ENCODE measurements around the gene CTDSP2.
"Not testable (repeated sequence)": the region's sequence is repeated elsewhere in the genome, so short reads cannot be mapped to it uniquely, and the experiment has no call there.

The CTDSP2 gene

GRCh38 chr12:57846577-57847319 lies at the start of gene CTDSP2:
Gene CTDSP2 (minus strand): TSS chr12:57846729. CDS start chr12:57846435, 294 bp downstream.
- FAIRE-seq: peak; percentile 7

- no peak for FAIRE-seq
Observed at GRCh38 chr12:57896115-57896433, 49.5 kb upstream of the CTDSP2 start.

- FAIRE-seq: no peak
Observed at GRCh38 chr12:57895389-57896114, 49.0 kb upstream of the CTDSP2 start.

GRCh38 chr12:57894399-57895292 lies 48.1 kb upstream of the CTDSP2 start:
- FAIRE-seq: no peak

GRCh38 chr12:57893431-57894353 lies 47.2 kb upstream of the CTDSP2 start:
- FAIRE-seq: peak; percentile 3

GRCh38 chr12:57892232-57892972 lies 45.9 kb upstream of the CTDSP2 start:
- no peak for FAIRE-seq

- no peak for FAIRE-seq
Observed at GRCh38 chr12:57891542-57892228, 45.2 kb upstream of the CTDSP2 start.

GRCh38 chr12:57890191-57891115 lies 43.9 kb upstream of the CTDSP2 start:
- no peak for FAIRE-seq

GRCh38 chr12:57889500-57889989 lies 43.0 kb upstream of the CTDSP2 start:
- no peak for FAIRE-seq

- no peak for FAIRE-seq
Observed at GRCh38 chr12:57888409-57889157, 42.1 kb upstream of the CTDSP2 start.

GRCh38 chr12:57887631-57888408 lies 41.3 kb upstream of the CTDSP2 start:
- no peak for FAIRE-seq

- FAIRE-seq: not testable (repeated sequence)
Observed at GRCh38 chr12:57886964-57887363, 40.4 kb upstream of the CTDSP2 start.

- no peak for FAIRE-seq
Observed at GRCh38 chr12:57886542-57886941, 40.0 kb upstream of the CTDSP2 start.

- no peak for FAIRE-seq
Observed at GRCh38 chr12:57885207-57885606, 38.7 kb upstream of the CTDSP2 start.

- FAIRE-seq: no peak
Observed at GRCh38 chr12:57883700-57884099, 37.2 kb upstream of the CTDSP2 start.

GRCh38 chr12:57883057-57883456 lies 36.5 kb upstream of the CTDSP2 start:
- no peak for FAIRE-seq

GRCh38 chr12:57882575-57882974 lies 36.0 kb upstream of the CTDSP2 start:
- no peak for FAIRE-seq

- no peak for FAIRE-seq
Observed at GRCh38 chr12:57881475-57881874, 34.9 kb upstream of the CTDSP2 start.

All from TTC549 (cell line).